ENCODE data around the gene SEC61G.

The SEC61G gene

GRCh38 chr7:54758702-54759592 lies at the start of gene SEC61G:
Gene SEC61G (minus strand): TSS chr7:54759211. CDS start chr7:54757588, 1,623 bp downstream.
- peak; percentile 88 to 90 for DNase-seq (ENCODE audit: low read depth in 2 of 2)

GRCh38 chr7:54802841-54803240 lies 43.8 kb upstream of the SEC61G start:
- DNase-seq (ENCODE audit: low read depth in 2 of 2) = no peak

GRCh38 chr7:54802114-54802513 lies 43.1 kb upstream of the SEC61G start:
- no peak for DNase-seq (ENCODE audit: low read depth in 2 of 2)

GRCh38 chr7:54799792-54800191 lies 40.8 kb upstream of the SEC61G start:
- DNase-seq (ENCODE audit: low read depth in 2 of 2) = no peak

- DNase-seq (ENCODE audit: low read depth in 2 of 2) = no peak
These were observed 39.5 kb upstream of the SEC61G start for GRCh38 chr7:54798530-54798929.

- DNase-seq (ENCODE audit: low read depth in 2 of 2) = no peak
These were observed 37.8 kb upstream of the SEC61G start for GRCh38 chr7:54796853-54797252.

GRCh38 chr7:54796150-54796549 lies 37.1 kb upstream of the SEC61G start:
- no peak for DNase-seq (ENCODE audit: low read depth in 2 of 2)

GRCh38 chr7:54792383-54792782 lies 33.4 kb upstream of the SEC61G start:
- DNase-seq (ENCODE audit: low read depth in 2 of 2) = no peak

GRCh38 chr7:54788664-54789063 lies 29.7 kb upstream of the SEC61G start:
- DNase-seq (ENCODE audit: low read depth in 2 of 2) = no peak

GRCh38 chr7:54785261-54785660 lies 26.2 kb upstream of the SEC61G start:
- DNase-seq (ENCODE audit: low read depth in 2 of 2) = no peak

GRCh38 chr7:54783952-54784351 lies 24.9 kb upstream of the SEC61G start:
- no peak for DNase-seq (ENCODE audit: low read depth in 2 of 2)

GRCh38 chr7:54782829-54783228 lies 23.8 kb upstream of the SEC61G start:
- DNase-seq (ENCODE audit: low read depth in 2 of 2) = no peak

GRCh38 chr7:54782314-54782713 lies 23.3 kb upstream of the SEC61G start:
- no peak for DNase-seq (ENCODE audit: low read depth in 2 of 2)

- DNase-seq (ENCODE audit: low read depth in 2 of 2) = no peak
These were observed 22.3 kb upstream of the SEC61G start for GRCh38 chr7:54781134-54781920.

- no peak for DNase-seq (ENCODE audit: low read depth in 2 of 2)
These were observed 21.5 kb upstream of the SEC61G start for GRCh38 chr7:54780490-54780889.

- DNase-seq (ENCODE audit: low read depth in 2 of 2) = no peak
These were observed 19.9 kb upstream of the SEC61G start for GRCh38 chr7:54778696-54779540.

GRCh38 chr7:54778166-54778565 lies 19.2 kb upstream of the SEC61G start:
- no peak for DNase-seq (ENCODE audit: low read depth in 2 of 2)

GRCh38 chr7:54774785-54775740 lies 16.1 kb upstream of the SEC61G start:
- DNase-seq (ENCODE audit: low read depth in 2 of 2) = no peak

GRCh38 chr7:54773472-54774399 lies 14.7 kb upstream of the SEC61G start:
- peak; percentile 12 to 47 for DNase-seq (ENCODE audit: low read depth in 2 of 2)

- DNase-seq (ENCODE audit: low read depth in 2 of 2) = no peak
These were observed 10.2 kb upstream of the SEC61G start for GRCh38 chr7:54769203-54769602.
